Ovary (tissue), 9 donors: Measurements from ENCODE around the gene CNTN5. TPM values are rescaled to one million over a fixed set of nuclear protein-coding genes. Genes with fewer than 3 reads are reported as not detected.

Source experiments
- DNase-seq, 5 donors: peaks; one replicate each; pipeline ENCODE4 v3.0.0-alpha.2; 2019 to 2020
- H3K27ac ChIP-seq, 2 donors: fragments of 200-600 bp; one replicate each; pipeline versions ENCODE4 v1.5.1 to v1.8.0; 2019 to 2022
- H3K27me3 ChIP-seq: fragments of 200-600 bp; one replicate; pipeline ENCODE4 v1.8.0; 2022
- H3K36me3 ChIP-seq: fragments of 200-600 bp; sonication (generic); one replicate; pipeline ENCODE4 v1.5.1; 2019
- H3K4me1 ChIP-seq: one replicate; pipeline ENCODE4 v1.8.1; 2013; ENCODE audit warnings: mild to moderate bottlenecking, moderate library complexity; ENCODE audit not compliant: insufficient read depth
- H3K4me3 ChIP-seq: fragments of 200-600 bp; sonication (generic); one replicate; pipeline ENCODE4 v1.5.1; 2017
- H3K9me3 ChIP-seq, 2 donors: fragments of 200-600 bp in 1 of 2; sonication (generic) in 1 of 2; one replicate each; pipeline versions ENCODE4 v1.5.1 to v1.8.1; 2013 to 2019; ENCODE audit warnings: mild to moderate bottlenecking in 1 of 2, moderate library complexity in 1 of 2
- EP300 ChIP-seq: sonication (generic); formaldehyde crosslinking; IDR thresholded peaks from one replicate; pipeline ENCODE4 v1.6.1; 2017; ENCODE audit warnings: antibody characterized with exemption
- POLR2A ChIP-seq: fragments of 450-650 bp; IDR thresholded peaks from one replicate; pipeline ENCODE4 v1.6.1; 2017; ENCODE audit warnings: antibody characterized with exemption, mild to moderate bottlenecking, moderate library complexity
- WGBS, 3 donors: extraction: QIAGEN DNeasy Blood & Tissue Kit in 1 of 3; methylation state at CpG; one replicate each; pipeline versions ENCODE4 v1.1.5 to v1.1.7; 2013 to 2017; 5-methylcytosine and 5-hydroxymethylcytosine counted together
- intact Hi-C, 4 donors: fragments of 100-400 bp; cut with DNase I; formaldehyde crosslinking; loops; one replicate each; pipeline versions ENCODE4 v1.11.0 to v1.15.1; 2022 to 2023
- polyA plus RNA-seq, 2 donors: library from polyadenylated mRNA; stranded (reverse); fragments of 200-250 nt in 1 of 2; fragments of 350-450 nt in 1 of 2; fragmentation: Illumina TruSeq in 1 of 2; extraction: RNeasy Lipid Tissue Mini Kit (QIAGEN cat#74804) in 1 of 2; gene quantifications; one replicate each; pipeline ENCODE4 v1.2.3, GENCODE V29; 2013 to 2014
- total RNA-seq, 7 donors: library from RNA; depleted of rRNA in 2 of 7; stranded (reverse); fragments of >200 nt in 2 of 7; fragmentation: NEBNext Ultra II Directional in 3 of 7; extraction: Animal tissue kit (Norgen Biotek cat#: 25700) in 3 of 7; gene quantifications; one replicate each; pipeline versions ENCODE4 v1.1.0 to v1.2.4, GENCODE V29; 2016 to 2023
- TF ChIP-seq, protein P1 (sequence below), 3 donors: fragments of 450-650 bp in 2 of 3; fragments of 200-600 bp in 1 of 3; IDR thresholded peaks; one replicate each; pipeline versions ENCODE4 v1.5.1 to v1.8.0; 2016 to 2022; ENCODE audit warnings: antibody characterized with exemption in 3 of 3, mild to moderate bottlenecking in 1 of 3
- donor health status: DM: no; HTN: no; CAD: no; lungs with moderate emphysema.
- donor health status: DM: no; HTN: no; CAD: no.
- donor health status: Bipolar disorder and iron deficiency.
- donor health status: DM: yes; HTN: yes; CAD: no.
- donor health status: DM: no; HTN: no; CAD: no.
- donor health status: DM: yes; HTN: yes; CAD: no.

Gene CNTN5
- total and polyA plus RNA-seq, 9 donors, result 0.02 to 1.1 (median 0.15) TPM; not detected in 5

DNA sequence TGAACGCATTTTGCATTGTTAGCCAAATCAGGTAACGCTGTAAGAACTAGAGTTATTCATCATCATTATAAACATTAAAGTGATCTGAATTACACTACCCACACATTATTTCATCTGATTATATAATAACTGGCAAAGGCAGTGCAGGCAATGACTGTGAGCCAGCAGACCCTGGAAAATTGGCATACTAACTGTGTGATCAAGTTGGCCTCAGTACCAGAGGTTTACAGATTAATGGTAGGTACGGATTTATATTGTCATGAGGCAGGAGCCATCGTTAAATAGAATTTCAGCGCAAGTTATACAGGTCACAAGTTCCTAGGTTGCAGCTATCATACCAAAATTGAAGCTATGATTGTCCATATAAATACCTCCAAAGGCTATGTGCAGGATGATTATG is 225.4 kb downstream of the CNTN5 start:
- no peak for TF ChIP-seq EP300
- TF ChIP-seq, protein P1, sequence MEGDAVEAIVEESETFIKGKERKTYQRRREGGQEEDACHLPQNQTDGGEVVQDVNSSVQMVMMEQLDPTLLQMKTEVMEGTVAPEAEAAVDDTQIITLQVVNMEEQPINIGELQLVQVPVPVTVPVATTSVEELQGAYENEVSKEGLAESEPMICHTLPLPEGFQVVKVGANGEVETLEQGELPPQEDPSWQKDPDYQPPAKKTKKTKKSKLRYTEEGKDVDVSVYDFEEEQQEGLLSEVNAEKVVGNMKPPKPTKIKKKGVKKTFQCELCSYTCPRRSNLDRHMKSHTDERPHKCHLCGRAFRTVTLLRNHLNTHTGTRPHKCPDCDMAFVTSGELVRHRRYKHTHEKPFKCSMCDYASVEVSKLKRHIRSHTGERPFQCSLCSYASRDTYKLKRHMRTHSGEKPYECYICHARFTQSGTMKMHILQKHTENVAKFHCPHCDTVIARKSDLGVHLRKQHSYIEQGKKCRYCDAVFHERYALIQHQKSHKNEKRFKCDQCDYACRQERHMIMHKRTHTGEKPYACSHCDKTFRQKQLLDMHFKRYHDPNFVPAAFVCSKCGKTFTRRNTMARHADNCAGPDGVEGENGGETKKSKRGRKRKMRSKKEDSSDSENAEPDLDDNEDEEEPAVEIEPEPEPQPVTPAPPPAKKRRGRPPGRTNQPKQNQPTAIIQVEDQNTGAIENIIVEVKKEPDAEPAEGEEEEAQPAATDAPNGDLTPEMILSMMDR (IDR thresholded peaks at IDR 0.05), result no peak
- no peak for TF ChIP-seq POLR2A

DNA sequence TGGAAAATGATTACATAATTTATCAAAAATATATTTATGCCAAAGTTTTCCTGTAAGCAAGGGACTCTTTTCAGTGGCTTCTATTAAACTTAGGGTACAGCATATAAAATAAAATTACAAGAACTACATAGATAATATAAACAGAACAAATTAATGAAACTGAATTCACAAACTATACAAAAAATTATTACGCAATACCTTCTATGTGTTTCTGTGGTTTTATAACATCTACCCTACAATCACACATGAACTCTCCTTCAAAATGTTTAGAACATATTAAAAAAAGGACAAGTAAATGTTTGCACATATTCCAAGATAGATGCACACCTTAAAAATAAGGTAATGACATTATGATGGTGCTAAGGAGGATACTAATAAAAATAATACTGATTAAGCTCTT is 235.9 kb downstream of the CNTN5 start:
- H3K4me1 ChIP-seq, result no peaks in the 10 kb centered on the region
- H3K27ac ChIP-seq, result no peak overlapping the region
- intact Hi-C loops, result no loop called here
- H3K9me3 ChIP-seq, result no peaks in the 10 kb centered on the region
- H3K27me3 ChIP-seq, result no peaks in the 10 kb centered on the region
- WGBS, 3 donors, result 95 to 97% (median 96%) methylated on average over 1 of the region's 1 CpG
- H3K4me3 ChIP-seq, result no peak overlapping the region
- no peak for TF ChIP-seq POLR2A
- TF ChIP-seq, protein P1 (IDR thresholded peaks at IDR 0.05), result no peak
- TF ChIP-seq EP300, result no peak
- H3K36me3 ChIP-seq, result no peaks in the 10 kb centered on the region
- no peak for DNase-seq

More for the DNA sequence above, 225.4 kb downstream of the CNTN5 start:
- Histone ChIP-seq H3K36me3 (no peaks in the 10 kb centered on the region), H3K4me1 (no peaks in the 10 kb centered on the region), H3K27ac (no peak overlapping the region), H3K4me3 (no peak overlapping the region), H3K27me3 (no peaks in the 10 kb centered on the region), H3K9me3 (no peaks in the 10 kb centered on the region)
- intact Hi-C loops, result no loop called here
- WGBS, 3 donors, result 82 to 89% (median 85%) methylated on average over 5 of the region's 5 CpGs
- DNase-seq, result no peak

DNA sequence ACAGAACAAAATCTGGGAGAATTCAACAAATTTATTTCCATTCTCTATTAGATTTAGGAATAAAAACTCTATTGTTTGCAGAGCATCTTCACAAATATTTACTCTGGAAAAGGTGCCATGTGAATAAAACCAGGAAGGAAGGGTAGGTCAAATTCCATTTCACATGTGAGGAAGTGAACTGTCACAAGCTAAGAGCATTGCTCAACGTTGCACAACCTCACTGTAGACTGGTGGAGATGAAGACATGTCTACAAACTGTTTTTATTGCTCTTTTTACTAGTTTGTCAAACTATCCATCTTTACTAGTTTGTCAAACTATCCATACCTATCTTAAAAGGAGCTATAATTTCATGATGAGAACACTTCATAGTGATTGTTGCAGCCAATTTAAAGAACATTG is 236.4 kb downstream of the CNTN5 start:
- Histone ChIP-seq H3K27ac (no peak overlapping the region), H3K9me3 (no peaks in the 10 kb centered on the region), H3K27me3 (no peaks in the 10 kb centered on the region), H3K36me3 (no peaks in the 10 kb centered on the region), H3K4me1 (no peaks in the 10 kb centered on the region), H3K4me3 (no peak overlapping the region)
- TF ChIP-seq POLR2A (no peak), EP300 (no peak)
- intact Hi-C loops, result no loop called here
- no peak for DNase-seq
- WGBS, 3 donors, result 42 to 48% (median 43%) methylated on average over 1 of the region's 1 CpG

DNA sequence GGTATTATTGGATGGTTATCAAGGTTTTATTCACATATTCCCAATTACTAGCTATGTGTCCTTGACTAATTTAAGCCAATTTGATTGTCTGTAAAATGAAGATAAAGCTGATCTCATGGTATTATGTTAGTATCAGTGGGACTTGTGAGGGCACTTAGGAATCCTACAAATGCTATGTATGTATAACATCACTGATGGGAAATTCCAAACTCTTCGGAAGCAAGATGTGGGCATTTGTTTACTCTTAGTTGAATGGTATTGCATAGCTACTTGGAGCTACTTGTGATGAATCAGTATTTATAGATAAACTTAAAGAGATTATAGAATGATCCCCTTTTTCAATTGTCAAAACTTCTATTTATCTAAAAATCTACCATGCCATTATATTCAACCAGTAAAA is 239.9 kb downstream of the CNTN5 start:
- DNase-seq, result no peak
- Histone ChIP-seq H3K4me3 (no peak overlapping the region), H3K27me3 (no peaks in the 10 kb centered on the region), H3K27ac (no peak overlapping the region), H3K9me3 (no peaks in the 10 kb centered on the region), H3K36me3 (no peaks in the 10 kb centered on the region), H3K4me1 (no peaks in the 10 kb centered on the region)
- TF ChIP-seq POLR2A (no peak), EP300 (no peak)
- TF ChIP-seq, protein P1 (IDR thresholded peaks at IDR 0.05), result no peak
- intact Hi-C loops, result no loop called here
- 56 to 84% (median 78%) methylated on average over 1 of the region's 1 CpG for WGBS, 3 donors

DNA sequence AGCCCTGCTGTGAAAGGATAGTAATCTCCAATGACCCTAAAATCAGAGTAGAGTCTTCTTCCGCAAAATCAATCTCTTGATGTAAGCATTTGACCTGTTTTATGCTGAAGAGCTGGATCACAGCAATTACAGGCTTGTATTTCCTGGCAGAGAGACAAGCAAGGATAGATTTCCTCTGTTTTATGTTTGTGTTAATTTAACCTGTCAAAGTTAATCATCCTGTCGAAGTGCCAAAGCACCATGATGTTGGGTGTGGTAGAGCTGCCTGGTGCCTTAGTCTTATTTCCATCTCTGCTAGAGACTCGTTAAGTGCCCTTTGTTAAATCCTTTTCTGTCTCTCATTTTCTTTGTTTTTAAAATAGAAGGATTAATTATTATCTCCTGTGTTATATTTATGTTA is 248.1 kb downstream of the CNTN5 start:
- H3K4me3 ChIP-seq, result no peak overlapping the region
- no peak overlapping the region for H3K27ac ChIP-seq
- intact Hi-C loops, result no loop called here
- 42 to 54% (median 47%) methylated on average over 3 of the region's 3 CpGs for WGBS, 3 donors
- no peaks in the 10 kb centered on the region for H3K36me3 ChIP-seq
- peaks cover 3% of the 10 kb centered on the region for H3K27me3 ChIP-seq
- TF ChIP-seq, protein P1 (IDR thresholded peaks at IDR 0.05), result no peak
- TF ChIP-seq EP300 (no peak), POLR2A (no peak)
- H3K4me1 ChIP-seq, result no peaks in the 10 kb centered on the region
- H3K9me3 ChIP-seq, result no peaks in the 10 kb centered on the region
- no peak for DNase-seq
